Subcutaneous adipose tissue (tissue), 4 donors: Measurements from ENCODE around the gene SH3TC2. TPM values are rescaled to one million over a fixed set of nuclear protein-coding genes. Genes with fewer than 3 reads are reported as not detected.

Experiments used
- CTCF ChIP-seq: fragments of 450-650 bp; IDR thresholded peaks from one replicate; pipeline ENCODE4 v1.5.1; 2016; ENCODE audit warnings: low read depth, mild to moderate bottlenecking, control low read depth, antibody characterized with exemption, moderate library complexity
- total RNA-seq, 4 donors: library from RNA; depleted of rRNA; stranded (reverse); fragments of >200 nt; gene quantifications; one replicate each; pipeline ENCODE4 v1.1.0, GENCODE V29; 2016

Gene SH3TC2
- total RNA-seq, 4 donors from 2014 or later: 0.33 to 2.4 (median 0.44) TPM; not detected in 1

GRCh38 chr5:149061341-149061740, 1.5 kb downstream of the SH3TC2 start:
- TF ChIP-seq CTCF: no peak

- no peak for TF ChIP-seq CTCF
Measured at GRCh38 chr5:149060325-149060724, 2.5 kb downstream of the SH3TC2 start.

DNA sequence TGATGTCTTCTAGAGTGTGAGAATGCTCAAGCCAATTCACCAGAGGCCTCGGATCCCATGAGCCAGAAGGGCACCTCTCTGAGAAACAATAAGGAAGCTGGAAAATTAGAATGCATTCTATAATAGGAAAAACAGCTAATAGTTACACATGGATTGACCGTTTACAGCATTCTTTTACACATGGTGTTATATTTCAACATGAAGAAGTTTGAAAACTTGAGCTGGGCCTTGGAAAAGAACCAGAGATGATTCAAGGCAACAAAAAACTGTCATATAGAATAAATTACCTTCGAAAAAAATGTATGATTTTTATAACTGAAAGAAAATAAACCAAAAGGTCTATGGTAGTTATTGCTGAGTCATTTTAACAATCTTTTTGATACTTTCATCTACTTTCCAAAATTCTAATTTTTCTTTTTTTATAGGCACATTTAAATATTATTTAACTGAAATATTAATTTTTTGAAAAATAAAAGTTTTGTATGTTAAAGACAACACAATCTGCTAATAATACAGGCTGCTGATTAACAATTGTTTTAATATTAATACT, 6.2 kb downstream of the SH3TC2 start:
- no peak for TF ChIP-seq CTCF

GRCh38 chr5:149054416-149054815, 8.4 kb downstream of the SH3TC2 start:
- no peak for TF ChIP-seq CTCF

GRCh38 chr5:149053072-149053695, 9.7 kb downstream of the SH3TC2 start:
- TF ChIP-seq CTCF: no peak

GRCh38 chr5:149049371-149049781, 13.5 kb downstream of the SH3TC2 start:
- no peak for TF ChIP-seq CTCF

DNA sequence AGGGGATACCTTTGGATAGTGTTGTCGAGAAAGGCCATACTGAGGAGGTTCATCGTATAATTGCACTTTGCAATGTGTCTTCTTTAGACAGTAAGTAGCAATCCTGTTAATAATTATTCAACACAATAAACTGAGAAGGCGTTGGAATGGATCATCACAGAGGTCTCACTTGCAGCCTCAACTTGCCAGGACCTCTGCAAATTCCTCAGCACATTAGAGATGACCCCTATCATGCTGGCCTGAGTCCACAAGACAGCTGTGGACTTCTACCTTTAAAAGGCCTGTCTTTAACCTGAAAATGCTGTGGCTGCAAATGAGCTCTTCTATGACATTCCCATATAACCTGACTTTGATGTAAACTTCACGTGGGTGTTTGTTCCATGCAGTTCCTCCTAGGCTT, 14.1 kb downstream of the SH3TC2 start:
- no peak for TF ChIP-seq CTCF
